ENCODE results near the gene VLDLR.

GRCh38 chr9:2697492-2697891 lies 75.9 kb downstream of the VLDLR start:
- TF ChIP-seq, protein P1, sequence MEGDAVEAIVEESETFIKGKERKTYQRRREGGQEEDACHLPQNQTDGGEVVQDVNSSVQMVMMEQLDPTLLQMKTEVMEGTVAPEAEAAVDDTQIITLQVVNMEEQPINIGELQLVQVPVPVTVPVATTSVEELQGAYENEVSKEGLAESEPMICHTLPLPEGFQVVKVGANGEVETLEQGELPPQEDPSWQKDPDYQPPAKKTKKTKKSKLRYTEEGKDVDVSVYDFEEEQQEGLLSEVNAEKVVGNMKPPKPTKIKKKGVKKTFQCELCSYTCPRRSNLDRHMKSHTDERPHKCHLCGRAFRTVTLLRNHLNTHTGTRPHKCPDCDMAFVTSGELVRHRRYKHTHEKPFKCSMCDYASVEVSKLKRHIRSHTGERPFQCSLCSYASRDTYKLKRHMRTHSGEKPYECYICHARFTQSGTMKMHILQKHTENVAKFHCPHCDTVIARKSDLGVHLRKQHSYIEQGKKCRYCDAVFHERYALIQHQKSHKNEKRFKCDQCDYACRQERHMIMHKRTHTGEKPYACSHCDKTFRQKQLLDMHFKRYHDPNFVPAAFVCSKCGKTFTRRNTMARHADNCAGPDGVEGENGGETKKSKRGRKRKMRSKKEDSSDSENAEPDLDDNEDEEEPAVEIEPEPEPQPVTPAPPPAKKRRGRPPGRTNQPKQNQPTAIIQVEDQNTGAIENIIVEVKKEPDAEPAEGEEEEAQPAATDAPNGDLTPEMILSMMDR (IDR thresholded peaks at IDR 0.05), result no peak
- no peak for TF ChIP-seq POLR2A (IDR thresholded peaks at IDR 0.05)

Measured in esophagus squamous epithelium (tissue), 4 donors.